ENCODE measurements around the gene TNFRSF13B.
"Not testable (repeated sequence)": the region's sequence is repeated elsewhere in the genome, so short reads cannot be mapped to it uniquely, and the experiment has no call there.

TNFRSF13B gene

GRCh38 chr17:16900288-16900882 lies 71.5 kb downstream of the TNFRSF13B start:
- DNase-seq, result no peak

- not testable (repeated sequence) for DNase-seq
Measured at GRCh38 chr17:16897211-16897896, 74.6 kb downstream of the TNFRSF13B start.

- not testable (repeated sequence) for DNase-seq
Measured at GRCh38 chr17:16896235-16896634, 75.7 kb downstream of the TNFRSF13B start.

- DNase-seq, result not testable (repeated sequence)
Measured at GRCh38 chr17:16893527-16893926, 78.4 kb downstream of the TNFRSF13B start.

- DNase-seq, result not testable (repeated sequence)
Measured at GRCh38 chr17:16892876-16893454, 79.0 kb downstream of the TNFRSF13B start.

- no peak for DNase-seq
Measured at GRCh38 chr17:16889088-16889465, 82.8 kb downstream of the TNFRSF13B start.
